H1 (cell line): ENCODE data around the gene FBXO47. TPM values are rescaled to one million over a fixed set of nuclear protein-coding genes. Genes with fewer than 3 reads are reported as not detected.

Experiments used
- RNF2 ChIP-seq: fragments of 200-900, 300-1000 bp; sonication (generic); IDR thresholded peaks from 2 replicates; pipeline ENCODE4 v1.7.1; 2016; ENCODE audit warnings: borderline replicate concordance, low read depth, mild to moderate bottlenecking, antibody characterized with exemption, low read length; ENCODE audit not compliant: poor library complexity, severe bottlenecking; ENCODE audit errors: missing control alignments
- polyA plus RNA-seq, 7 experiments: library from polyadenylated mRNA; depleted of rRNA in 3 of 7; stranded (reverse) in 5 of 7; unstranded in 2 of 7; fragments of >200 nt in 5 of 7; fragments of 200-250 nt in 2 of 7; gene quantifications; 1 replicate in 5 of 7; 2 replicates in 1 of 7; 4 replicates in 1 of 7; pipeline versions ENCODE4 v1.2.1 to v1.2.3, GENCODE V29; 2011 to 2013; ENCODE audit warnings: missing spikeins in 2 of 7, mixed read lengths in 2 of 7
- total RNA-seq: library from RNA; stranded (reverse); fragmentation: NEBNext Ultra II Directional; extraction: Animal tissue kit (Norgen Biotek cat#: 25700); gene quantifications from 2 replicates; pipeline ENCODE4 v1.2.1, GENCODE V29; 2021

The FBXO47 gene
- total and polyA plus RNA-seq, 2 of the 8 experiments (the other 6 are each of a cell fraction or from before 2014, with no cell fraction given), result not detected

DNA sequence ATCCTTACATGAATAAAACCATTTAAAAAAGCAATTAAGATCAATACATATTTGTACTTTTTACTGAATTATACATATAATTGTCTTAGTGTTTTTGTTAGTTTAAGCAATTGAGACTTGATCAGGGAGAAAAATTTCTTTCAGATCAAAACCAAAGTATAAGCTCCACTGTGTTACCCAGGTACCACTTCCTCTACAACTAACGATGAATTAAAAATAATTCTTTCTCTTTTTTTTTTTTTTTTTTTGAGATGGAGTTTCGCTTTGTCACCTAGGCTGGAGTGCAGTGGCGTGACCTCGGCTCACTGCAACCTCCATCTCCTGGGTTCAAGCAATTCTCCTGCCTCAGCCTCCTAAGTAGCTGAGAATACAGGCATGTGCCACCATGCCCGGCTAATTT lies 6.8 kb downstream of the FBXO47 start (continued):
- TF ChIP-seq RNF2, result no peak
